OCI-LY3 (cell line): ENCODE results near the gene FGF5.

Source experiments
- CTCF ChIP-seq: fragments of 200-600, 300-600 bp; sonication (generic); IDR thresholded peaks from 2 replicates; pipeline ENCODE4 v1.5.1; 2014; ENCODE audit warnings: antibody characterized with exemption, low read length, low read depth
- EZH2phosphoT487 ChIP-seq: fragments of 200-600 bp; shearing (Covaris generic); IDR thresholded peaks from 2 replicates; pipeline ENCODE4 v1.6.1; 2018; ENCODE audit warnings: antibody characterized with exemption, mixed run types, low read depth

DNA sequence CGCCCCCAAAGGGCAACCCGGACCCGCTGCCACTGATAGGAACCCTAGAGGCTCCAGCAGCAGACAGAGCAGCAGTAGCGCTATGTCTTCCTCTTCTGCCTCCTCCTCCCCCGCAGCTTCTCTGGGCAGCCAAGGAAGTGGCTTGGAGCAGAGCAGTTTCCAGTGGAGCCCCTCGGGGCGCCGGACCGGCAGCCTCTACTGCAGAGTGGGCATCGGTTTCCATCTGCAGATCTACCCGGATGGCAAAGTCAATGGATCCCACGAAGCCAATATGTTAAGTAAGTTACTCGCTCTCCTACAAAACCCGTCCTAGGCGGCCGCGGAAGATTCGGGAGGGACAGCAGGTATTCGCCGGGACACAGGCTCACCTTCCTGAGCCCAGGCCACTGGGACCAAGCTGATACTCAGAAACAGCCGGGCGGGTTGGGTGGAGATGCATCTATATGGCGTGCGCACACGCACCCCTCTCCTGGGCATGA is 477 bp downstream of the FGF5 start:
- TF ChIP-seq CTCF, result no peak
- TF ChIP-seq EZH2phosphoT487, result no peak
